Muscle of back (tissue), 11 donors: Measurements from ENCODE around the gene PCSK6. TPM values are rescaled to one million over a fixed set of nuclear protein-coding genes. Genes with fewer than 3 reads are reported as not detected.

Experiments used
- DNase-seq, 3 donors: peaks; one replicate each; pipeline versions ENCODE4 v3.0.0 to v3.0.0-alpha.2; 2013
- polyA plus RNA-seq, 10 donors: library from polyadenylated mRNA; unstranded; fragments of 120-200 nt; gene quantifications; one replicate each; pipeline ENCODE4 v1.2.1, GENCODE V29; 2013; ENCODE audit not compliant: insufficient read length in 10 of 10

The PCSK6 gene
- polyA plus RNA-seq, 10 donors: 9.3 to 18.0 (median 11.3) TPM

GRCh38 chr15:101449471-101450402 is 39.8 kb downstream of the PCSK6 start:
- no peak for DNase-seq

- DNase-seq: no peak
Measured at GRCh38 chr15:101448336-101448735, 41.2 kb downstream of the PCSK6 start.

GRCh38 chr15:101447561-101448071 is 41.9 kb downstream of the PCSK6 start:
- DNase-seq: no peak

GRCh38 chr15:101447168-101447533 is 42.4 kb downstream of the PCSK6 start:
- DNase-seq: no peak

GRCh38 chr15:101446518-101447167 is 42.9 kb downstream of the PCSK6 start:
- no peak for DNase-seq

- DNase-seq: peak; percentile 43 to 63 (median 49)
Measured at GRCh38 chr15:101445562-101446517, 43.7 kb downstream of the PCSK6 start.

GRCh38 chr15:101444807-101445508 is 44.5 kb downstream of the PCSK6 start:
- no peak for DNase-seq

- no peak for DNase-seq
Measured at GRCh38 chr15:101444015-101444414, 45.5 kb downstream of the PCSK6 start.

GRCh38 chr15:101442272-101442671 is 47.2 kb downstream of the PCSK6 start:
- DNase-seq: no peak

- DNase-seq: peak in 2 of 3 donors; percentile 31 to 39
Measured at GRCh38 chr15:101441696-101442095, 47.8 kb downstream of the PCSK6 start.

- no peak for DNase-seq
Measured at GRCh38 chr15:101440846-101441590, 48.5 kb downstream of the PCSK6 start.

GRCh38 chr15:101439920-101440319 is 49.6 kb downstream of the PCSK6 start:
- DNase-seq: peak; percentile 83 to 88 (median 83)

- peak; percentile 56 to 86 (median 72) for DNase-seq
Measured at GRCh38 chr15:101439285-101439919, 50.1 kb downstream of the PCSK6 start.

GRCh38 chr15:101438482-101439284 is 50.8 kb downstream of the PCSK6 start:
- no peak for DNase-seq

- no peak for DNase-seq
Measured at GRCh38 chr15:101437618-101438481, 51.7 kb downstream of the PCSK6 start.

- DNase-seq: no peak
Measured at GRCh38 chr15:101437209-101437608, 52.3 kb downstream of the PCSK6 start.

GRCh38 chr15:101436526-101436925 is 53.0 kb downstream of the PCSK6 start:
- no peak for DNase-seq

GRCh38 chr15:101435761-101436160 is 53.7 kb downstream of the PCSK6 start:
- DNase-seq: no peak
